ENCODE results near the gene GATB.

GRCh38 chr4:151729731-151730559 is 30.9 kb downstream of the GATB start:
- TF ChIP-seq CTCF (IDR thresholded peaks at IDR 0.05; ENCODE audit: poor library complexity) (no peak), EZH2phosphoT487 (IDR thresholded peaks at IDR 0.05; ENCODE audit: low read depth, severe bottlenecking, unreplicated experiment) (no peak)

Data from hepatocyte (in vitro differentiated cells).